Stimulated activated CD8-positive, alpha-beta memory T cell treated with anti-CD3 and anti-CD28 coated beads, Interleukin-4, amount 100 ng/mL, for 48 hours (primary cell): ENCODE measurements around the gene PDE8B.
"Not testable (repeated sequence)": the region's sequence is repeated elsewhere in the genome, so short reads cannot be mapped to it uniquely, and the experiment has no call there.

Source experiments
- DNase-seq: peaks from one replicate; pipeline ENCODE4 v3.0.0-alpha.2; 2020

PDE8B gene

GRCh38 chr5:77463905-77464304, 253.4 kb downstream of the PDE8B start:
- DNase-seq = no peak

GRCh38 chr5:77468875-77469274, 258.4 kb downstream of the PDE8B start:
- not testable (repeated sequence) for DNase-seq

GRCh38 chr5:77475041-77475440, 264.6 kb downstream of the PDE8B start:
- DNase-seq = not testable (repeated sequence)
